Nephron (organoid): ENCODE data around the gene ATP8B3.

ENCODE experiments used
- H3K27ac Mint-ChIP-seq, 3 experiments: 2 replicates each; pipeline ENCODE4 v1.8.0; 2020; ENCODE audit warnings: mixed read lengths in 3 of 3, mild to moderate bottlenecking in 2 of 3, moderate library complexity in 1 of 3
- H3K27me3 Mint-ChIP-seq: 2 replicates; pipeline ENCODE4 v1.8.0; 2021; ENCODE audit warnings: low read depth, mild to moderate bottlenecking, moderate library complexity, mixed read lengths
- H3K36me3 Mint-ChIP-seq: 2 replicates; pipeline ENCODE4 v1.8.0; 2020; ENCODE audit warnings: low read depth, mixed read lengths
- H3K4me1 Mint-ChIP-seq: 2 replicates; pipeline ENCODE4 v1.8.0; 2020; ENCODE audit warnings: mixed read lengths
- H3K4me3 Mint-ChIP-seq, 3 experiments: 2 replicates each; pipeline ENCODE4 v1.8.0; 2020; ENCODE audit warnings: mild to moderate bottlenecking in 3 of 3, mixed read lengths in 3 of 3, moderate library complexity in 2 of 3
- H3K9me3 Mint-ChIP-seq: 2 replicates; pipeline ENCODE4 v1.8.0; 2020; ENCODE audit warnings: mixed read lengths
- CTCF ChIP-seq, 3 experiments: fragments of 200-600 bp; sonication (generic); IDR thresholded peaks; one replicate each; pipeline ENCODE4 v1.5.0; 2021; ENCODE audit warnings: antibody characterized with exemption in 3 of 3; ENCODE audit not compliant: unreplicated experiment in 3 of 3

Gene ATP8B3

GRCh38 chr19:1823539-1824251, 11.6 kb upstream of the ATP8B3 start:
- Mint-ChIP-seq H3K36me3 (peaks cover 28% of the 10 kb centered on the region), H3K4me1 (peaks cover 4% of the 10 kb centered on the region), H3K9me3 (no peaks in the 10 kb centered on the region), H3K27me3 (no peaks in the 10 kb centered on the region), H3K4me3 (no peak overlapping the region), H3K27ac (no peak overlapping the region)
- TF ChIP-seq CTCF (IDR thresholded peaks at IDR 0.05; ENCODE audit: unreplicated experiment in 3 of 3): no peak

GRCh38 chr19:1823020-1823419, 10.9 kb upstream of the ATP8B3 start:
- Mint-ChIP-seq H3K27me3 (no peaks in the 10 kb centered on the region), H3K27ac (no peak overlapping the region), H3K36me3 (peaks cover 28% of the 10 kb centered on the region), H3K4me1 (peaks cover 4% of the 10 kb centered on the region), H3K9me3 (no peaks in the 10 kb centered on the region), H3K4me3 (no peak overlapping the region)
- TF ChIP-seq CTCF (IDR thresholded peaks at IDR 0.05; ENCODE audit: unreplicated experiment in 3 of 3): no peak

- Mint-ChIP-seq H3K4me3 (no peak overlapping the region), H3K27me3 (no peaks in the 10 kb centered on the region)
Observed at GRCh38 chr19:1822210-1822609, 10.1 kb upstream of the ATP8B3 start.

GRCh38 chr19:1819341-1820255, 7.5 kb upstream of the ATP8B3 start:
- Mint-ChIP-seq H3K4me1 (no peaks in the 10 kb centered on the region), H3K36me3 (peaks cover 24% of the 10 kb centered on the region), H3K4me3 (no peak overlapping the region), H3K9me3 (no peaks in the 10 kb centered on the region), H3K27ac (peak overlapping the region in 1 of 3 experiments; percentile 54), H3K27me3 (no peaks in the 10 kb centered on the region)
- no peak for TF ChIP-seq CTCF (IDR thresholded peaks at IDR 0.05; ENCODE audit: unreplicated experiment in 3 of 3)

More at GRCh38 chr19:1822210-1822609, 10.1 kb upstream of the ATP8B3 start:
- no peak for TF ChIP-seq CTCF (IDR thresholded peaks at IDR 0.05; ENCODE audit: unreplicated experiment in 3 of 3)
- Mint-ChIP-seq H3K4me1 (peaks cover 4% of the 10 kb centered on the region), H3K27ac (no peak overlapping the region), H3K36me3 (peaks cover 28% of the 10 kb centered on the region), H3K9me3 (no peaks in the 10 kb centered on the region)

- H3K27ac Mint-ChIP-seq: no peak overlapping the region
- no peaks in the 10 kb centered on the region for H3K4me1 Mint-ChIP-seq
- peaks cover 21% of the 10 kb centered on the region for H3K36me3 Mint-ChIP-seq
- no peaks in the 10 kb centered on the region for H3K9me3 Mint-ChIP-seq
- H3K27me3 Mint-ChIP-seq: no peaks in the 10 kb centered on the region
- no peak overlapping the region for H3K4me3 Mint-ChIP-seq
- TF ChIP-seq CTCF (IDR thresholded peaks at IDR 0.05; ENCODE audit: unreplicated experiment in 3 of 3): no peak
Observed at GRCh38 chr19:1818549-1819195, 6.6 kb upstream of the ATP8B3 start.
